ENCODE results near the gene FAM107A.
A peak's percentile ranks its signal among the peaks of the same experiment; 100 is the strongest.

DNA sequence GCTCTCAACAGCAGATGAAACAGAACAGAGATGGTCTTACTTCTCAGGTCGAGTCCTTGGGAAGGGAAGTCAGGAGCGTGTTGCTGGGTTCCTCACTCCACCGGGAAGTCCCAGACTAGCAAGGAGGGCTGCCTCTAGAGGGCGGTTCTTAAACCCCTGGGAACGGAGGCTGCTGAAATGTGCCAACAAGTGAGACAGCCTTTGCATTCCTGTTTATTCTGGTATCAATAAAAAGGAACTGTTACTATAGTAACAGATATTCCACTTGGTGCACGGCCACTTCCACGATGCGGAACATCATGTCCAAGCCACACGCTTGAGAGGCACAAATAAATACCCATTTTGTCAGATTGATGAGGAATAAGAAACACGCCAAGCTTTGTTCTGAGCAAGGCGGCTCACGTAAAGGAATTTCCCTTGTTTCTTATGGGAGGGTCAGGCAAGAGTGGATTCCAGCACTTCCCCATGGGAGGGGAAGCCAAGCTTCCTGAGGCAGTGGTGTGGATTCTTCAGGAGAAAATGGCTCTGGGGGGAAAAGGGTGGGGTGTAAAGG is at the start of gene FAM107A:
- no peak for TF ChIP-seq POLR2A (IDR thresholded peaks at IDR 0.05; ENCODE audit: borderline replicate concordance, extremely low read depth, insufficient read depth, insufficient read length)
- TF ChIP-seq EZH2 (IDR thresholded peaks at IDR 0.05): no peak
- TF ChIP-seq EZH2phosphoT487 (IDR thresholded peaks at IDR 0.05; ENCODE audit: borderline replicate concordance): no peak
- no peak for TF ChIP-seq JUND (IDR thresholded peaks at IDR 0.05)
- TF ChIP-seq, protein P1, sequence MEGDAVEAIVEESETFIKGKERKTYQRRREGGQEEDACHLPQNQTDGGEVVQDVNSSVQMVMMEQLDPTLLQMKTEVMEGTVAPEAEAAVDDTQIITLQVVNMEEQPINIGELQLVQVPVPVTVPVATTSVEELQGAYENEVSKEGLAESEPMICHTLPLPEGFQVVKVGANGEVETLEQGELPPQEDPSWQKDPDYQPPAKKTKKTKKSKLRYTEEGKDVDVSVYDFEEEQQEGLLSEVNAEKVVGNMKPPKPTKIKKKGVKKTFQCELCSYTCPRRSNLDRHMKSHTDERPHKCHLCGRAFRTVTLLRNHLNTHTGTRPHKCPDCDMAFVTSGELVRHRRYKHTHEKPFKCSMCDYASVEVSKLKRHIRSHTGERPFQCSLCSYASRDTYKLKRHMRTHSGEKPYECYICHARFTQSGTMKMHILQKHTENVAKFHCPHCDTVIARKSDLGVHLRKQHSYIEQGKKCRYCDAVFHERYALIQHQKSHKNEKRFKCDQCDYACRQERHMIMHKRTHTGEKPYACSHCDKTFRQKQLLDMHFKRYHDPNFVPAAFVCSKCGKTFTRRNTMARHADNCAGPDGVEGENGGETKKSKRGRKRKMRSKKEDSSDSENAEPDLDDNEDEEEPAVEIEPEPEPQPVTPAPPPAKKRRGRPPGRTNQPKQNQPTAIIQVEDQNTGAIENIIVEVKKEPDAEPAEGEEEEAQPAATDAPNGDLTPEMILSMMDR (IDR thresholded peaks at IDR 0.05 in 2 of 3, conservative IDR thresholded peaks at IDR 0.05 in 1 of 3; ENCODE audit: borderline replicate concordance in 1 of 3, insufficient read depth in 1 of 3, low read depth in 2 of 3, low read length in 2 of 3): peak in 2 of 3 experiments; percentile 24 to 40; a peak in 3 of 6 replicates
- TF ChIP-seq, protein P2, sequence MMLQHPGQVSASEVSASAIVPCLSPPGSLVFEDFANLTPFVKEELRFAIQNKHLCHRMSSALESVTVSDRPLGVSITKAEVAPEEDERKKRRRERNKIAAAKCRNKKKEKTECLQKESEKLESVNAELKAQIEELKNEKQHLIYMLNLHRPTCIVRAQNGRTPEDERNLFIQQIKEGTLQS (IDR thresholded peaks at IDR 0.05): no peak
- TF ChIP-seq ZNF274 (IDR thresholded peaks at IDR 0.05; ENCODE audit: low read depth, low read length): no peak
- no peak for TF ChIP-seq SP1 (IDR thresholded peaks at IDR 0.05; ENCODE audit: low read depth)
- TF ChIP-seq FOSL1 (IDR thresholded peaks at IDR 0.05; ENCODE audit: low read depth): no peak
- TF ChIP-seq, protein P3, sequence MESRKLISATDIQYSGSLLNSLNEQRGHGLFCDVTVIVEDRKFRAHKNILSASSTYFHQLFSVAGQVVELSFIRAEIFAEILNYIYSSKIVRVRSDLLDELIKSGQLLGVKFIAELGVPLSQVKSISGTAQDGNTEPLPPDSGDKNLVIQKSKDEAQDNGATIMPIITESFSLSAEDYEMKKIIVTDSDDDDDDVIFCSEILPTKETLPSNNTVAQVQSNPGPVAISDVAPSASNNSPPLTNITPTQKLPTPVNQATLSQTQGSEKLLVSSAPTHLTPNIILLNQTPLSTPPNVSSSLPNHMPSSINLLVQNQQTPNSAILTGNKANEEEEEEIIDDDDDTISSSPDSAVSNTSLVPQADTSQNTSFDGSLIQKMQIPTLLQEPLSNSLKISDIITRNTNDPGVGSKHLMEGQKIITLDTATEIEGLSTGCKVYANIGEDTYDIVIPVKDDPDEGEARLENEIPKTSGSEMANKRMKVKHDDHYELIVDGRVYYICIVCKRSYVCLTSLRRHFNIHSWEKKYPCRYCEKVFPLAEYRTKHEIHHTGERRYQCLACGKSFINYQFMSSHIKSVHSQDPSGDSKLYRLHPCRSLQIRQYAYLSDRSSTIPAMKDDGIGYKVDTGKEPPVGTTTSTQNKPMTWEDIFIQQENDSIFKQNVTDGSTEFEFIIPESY (IDR thresholded peaks at IDR 0.05; ENCODE audit: extremely low read depth, insufficient replicate concordance, low read length): no peak
- no peak for TF ChIP-seq CEBPB (IDR thresholded peaks at IDR 0.05; ENCODE audit: low read depth)
- TF ChIP-seq RAD21 (IDR thresholded peaks at IDR 0.05; ENCODE audit: low read depth): no peak
- no peak for TF ChIP-seq SIN3A (IDR thresholded peaks at IDR 0.05; ENCODE audit: low read depth)
- no peak for TF ChIP-seq POLR2AphosphoS5 (IDR thresholded peaks at IDR 0.05; ENCODE audit: low read depth, low read length)
